Measurements from ENCODE around the gene NCOR2.

NCOR2 gene

GRCh38 chr12:124525927-124526692 is 41.3 kb downstream of the NCOR2 start:
- no peak overlapping the region for H3K4me3 ChIP-seq (ENCODE audit: low read depth, low read length)
- no peak for DNase-seq (ENCODE audit: low read depth)
- TF ChIP-seq CTCF (IDR thresholded peaks at IDR 0.05; ENCODE audit: control insufficient read depth, extremely low read depth, insufficient read depth): no peak

- no peak for DNase-seq (ENCODE audit: low read depth)
- no peak for TF ChIP-seq CTCF (IDR thresholded peaks at IDR 0.05; ENCODE audit: control insufficient read depth, extremely low read depth, insufficient read depth)
- H3K4me3 ChIP-seq (ENCODE audit: low read depth, low read length): no peak overlapping the region
Measured at GRCh38 chr12:124525455-124525854, 42.0 kb downstream of the NCOR2 start.

DNA sequence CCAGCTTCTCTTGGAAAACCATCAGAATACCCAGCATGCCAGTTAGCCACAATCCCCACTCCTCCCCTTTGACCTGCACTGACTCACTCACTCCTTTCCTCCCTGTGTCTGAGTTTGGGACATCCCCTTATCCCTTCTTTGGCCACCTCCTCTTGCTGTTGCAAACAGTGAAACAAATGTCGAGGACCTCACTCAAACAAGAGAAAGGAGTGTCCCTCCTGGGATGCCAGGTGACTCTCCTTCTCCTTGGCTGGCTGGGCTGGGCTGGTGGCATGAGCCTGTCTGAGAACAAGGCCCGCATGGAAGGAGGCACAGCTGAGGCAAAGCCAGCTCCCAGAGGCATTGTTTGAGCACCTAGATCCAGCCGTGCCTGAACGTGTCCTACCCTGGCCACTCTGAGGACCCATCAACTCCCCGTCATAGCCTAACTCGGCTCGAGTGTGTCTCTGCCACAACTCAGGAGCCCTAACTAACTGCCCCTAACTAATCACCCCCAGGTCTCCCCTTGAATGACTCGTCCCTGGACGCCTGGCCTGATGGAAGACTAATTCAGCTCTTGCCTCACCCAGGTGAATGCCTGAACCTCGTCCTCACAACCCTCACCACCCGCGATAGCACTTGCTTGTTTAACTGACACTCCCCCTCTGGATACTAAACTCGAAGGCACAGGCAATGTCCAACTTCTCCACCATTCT is 43.0 kb downstream of the NCOR2 start:
- TF ChIP-seq CTCF (IDR thresholded peaks at IDR 0.05; ENCODE audit: control insufficient read depth, extremely low read depth, insufficient read depth): no peak
- no peak overlapping the region for H3K4me3 ChIP-seq (ENCODE audit: low read depth, low read length)
- no peak for DNase-seq (ENCODE audit: low read depth)

- no peak overlapping the region for H3K4me3 ChIP-seq (ENCODE audit: low read depth, low read length)
- no peak for TF ChIP-seq CTCF (IDR thresholded peaks at IDR 0.05; ENCODE audit: control insufficient read depth, extremely low read depth, insufficient read depth)
- no peak for DNase-seq (ENCODE audit: low read depth)
Measured at GRCh38 chr12:124523071-124523470, 44.3 kb downstream of the NCOR2 start.

GRCh38 chr12:124520907-124521306 is 46.5 kb downstream of the NCOR2 start:
- no peak for DNase-seq (ENCODE audit: low read depth)
- no peak for TF ChIP-seq CTCF (IDR thresholded peaks at IDR 0.05; ENCODE audit: control insufficient read depth, extremely low read depth, insufficient read depth)
- no peak overlapping the region for H3K4me3 ChIP-seq (ENCODE audit: low read depth, low read length)

DNA sequence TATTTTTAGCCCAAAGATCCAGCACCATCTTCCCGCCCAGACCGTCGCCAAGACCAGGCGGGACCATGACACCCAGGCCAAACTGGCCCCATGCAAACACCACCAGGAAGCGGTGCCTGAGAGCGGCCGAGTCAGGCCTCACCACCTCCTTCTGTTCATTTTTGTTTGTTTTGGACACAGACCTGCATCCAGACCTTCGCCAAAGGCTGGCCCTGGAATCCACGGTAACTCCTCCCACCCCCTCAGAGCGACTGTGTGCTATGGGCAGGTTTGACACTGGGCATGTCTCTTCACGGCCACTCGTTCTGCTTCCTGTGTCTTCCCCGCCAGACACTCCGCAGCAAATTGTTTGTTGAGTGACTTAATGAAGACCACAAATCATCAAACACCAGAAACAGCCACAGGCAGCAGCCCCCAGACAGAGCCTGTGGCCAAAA is 47.1 kb downstream of the NCOR2 start:
- DNase-seq (ENCODE audit: low read depth): peak; percentile 99
- no peak for TF ChIP-seq CTCF (IDR thresholded peaks at IDR 0.05; ENCODE audit: control insufficient read depth, extremely low read depth, insufficient read depth)
- H3K4me3 ChIP-seq (ENCODE audit: low read depth, low read length): no peak overlapping the region

Measured in LNCaP clone FGC (cell line).